C1 segment of cervical spinal cord (tissue), 14 donors: Measurements from ENCODE around the gene CXCL12.

Experiments
- DNase-seq, 14 donors: peaks; one replicate each; lab custom pipeline; 2025; lab: John Stamatoyannopoulos, UW

Gene CXCL12

GRCh38 chr10:44364566-44364965 lies 20.3 kb downstream of the CXCL12 start:
- no peak for DNase-seq

- no peak for DNase-seq
These were observed 21.2 kb downstream of the CXCL12 start for GRCh38 chr10:44363716-44364115.

- DNase-seq = no peak
These were observed 21.8 kb downstream of the CXCL12 start for GRCh38 chr10:44362866-44363711.

DNA sequence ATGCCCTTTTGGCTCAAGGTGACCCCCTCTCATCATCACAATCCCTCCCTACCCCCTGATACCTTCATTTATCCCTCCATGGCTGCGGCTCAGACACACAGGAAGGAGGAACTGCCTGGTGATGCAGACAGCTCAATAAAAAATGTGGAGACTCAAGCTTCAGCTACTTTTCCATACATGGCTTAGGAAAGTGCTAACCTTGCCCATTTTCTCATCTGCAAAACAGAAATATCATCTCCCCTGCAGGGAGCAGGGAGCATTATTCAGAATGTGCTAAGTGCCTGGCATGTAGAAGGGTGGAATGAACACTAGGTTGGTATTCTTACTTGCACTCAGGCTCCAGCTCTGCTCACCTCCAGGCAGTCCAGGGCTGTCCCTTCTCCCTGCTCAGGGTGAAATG lies 23.8 kb downstream of the CXCL12 start:
- no peak for DNase-seq

DNA sequence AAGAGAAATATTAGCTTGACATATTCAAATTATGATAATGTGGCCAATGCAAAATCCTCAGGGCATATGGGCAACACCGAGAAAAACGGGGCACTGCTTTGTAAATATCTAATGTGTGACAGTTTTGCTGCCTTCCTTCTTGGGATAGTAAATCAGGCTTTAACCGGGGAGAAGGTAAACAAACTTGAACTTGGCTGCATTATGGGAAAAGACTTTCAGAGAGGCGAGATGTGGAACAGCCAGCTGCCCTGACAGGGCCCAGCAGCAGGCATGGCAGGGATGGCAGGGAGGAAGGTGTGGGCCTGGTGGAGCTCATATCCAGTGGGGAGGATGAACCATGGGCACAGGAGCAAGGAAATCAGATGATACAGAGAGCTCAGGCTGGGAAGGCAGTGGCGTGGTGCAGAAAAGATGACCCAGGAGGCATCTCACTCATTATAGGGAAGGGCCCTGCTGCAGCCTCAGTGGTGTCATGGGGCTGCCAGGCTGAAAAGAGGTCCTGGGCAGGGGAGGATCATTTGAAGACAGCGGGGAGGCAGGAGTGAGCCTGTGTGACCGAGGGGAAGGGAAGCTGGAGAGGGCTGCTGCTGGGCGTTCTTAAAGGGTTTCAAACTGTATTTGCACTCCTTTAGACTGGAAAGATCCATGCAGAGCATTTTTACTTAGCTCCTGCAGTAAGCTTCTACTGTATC lies 26.7 kb downstream of the CXCL12 start:
- DNase-seq = no peak

DNA sequence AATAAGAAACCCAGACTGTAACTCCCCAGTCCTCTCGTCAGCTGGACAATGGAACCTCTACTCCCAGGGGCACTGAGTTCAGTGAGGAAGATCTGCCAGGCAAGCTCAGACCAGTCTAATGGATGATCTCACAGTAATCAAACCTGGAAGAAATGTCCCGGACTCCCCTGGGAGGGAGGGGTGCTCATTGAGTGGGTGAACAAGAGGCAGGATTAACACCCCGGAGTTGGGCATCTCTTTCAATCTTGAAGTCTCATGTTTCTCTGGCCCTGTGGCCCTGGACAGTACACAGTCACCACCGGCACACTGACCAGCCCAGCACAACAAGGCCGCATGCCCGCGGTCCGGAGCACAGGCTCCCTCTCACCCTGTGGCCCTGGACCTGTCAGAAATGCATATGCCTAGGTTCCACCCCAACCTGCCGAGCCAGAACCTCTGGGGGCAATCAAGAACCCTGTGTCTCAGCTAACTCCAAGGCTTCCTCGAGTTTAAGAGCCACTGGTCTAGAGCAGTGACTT lies 27.8 kb downstream of the CXCL12 start:
- DNase-seq = no peak

GRCh38 chr10:44356139-44357022 lies 28.5 kb downstream of the CXCL12 start:
- no peak for DNase-seq

GRCh38 chr10:44355630-44356029 lies 29.3 kb downstream of the CXCL12 start:
- DNase-seq = no peak

GRCh38 chr10:44354771-44355170 lies 30.1 kb downstream of the CXCL12 start:
- DNase-seq = no peak

DNA sequence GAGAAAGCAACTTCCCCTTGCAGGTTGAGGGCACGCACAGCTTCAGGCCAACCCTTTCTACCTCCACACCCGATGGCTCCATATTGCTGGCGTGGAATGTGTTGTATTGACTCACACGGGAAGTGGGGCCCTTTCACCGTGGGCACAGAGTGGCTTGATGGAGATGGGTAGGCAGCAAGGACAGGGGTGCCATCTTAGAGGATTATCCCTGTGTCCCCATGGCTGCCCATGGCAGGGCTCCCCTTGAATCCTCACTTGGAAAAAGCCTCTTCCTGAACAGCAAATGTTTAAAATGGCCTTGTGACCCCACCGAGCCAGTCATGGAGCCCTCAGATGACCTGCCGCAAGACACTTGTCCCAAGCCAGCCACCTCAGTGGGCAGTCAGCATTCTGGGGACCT lies 31.2 kb downstream of the CXCL12 start:
- no peak for DNase-seq

- DNase-seq = no peak
These were observed 31.8 kb downstream of the CXCL12 start for GRCh38 chr10:44353128-44353390.

DNA sequence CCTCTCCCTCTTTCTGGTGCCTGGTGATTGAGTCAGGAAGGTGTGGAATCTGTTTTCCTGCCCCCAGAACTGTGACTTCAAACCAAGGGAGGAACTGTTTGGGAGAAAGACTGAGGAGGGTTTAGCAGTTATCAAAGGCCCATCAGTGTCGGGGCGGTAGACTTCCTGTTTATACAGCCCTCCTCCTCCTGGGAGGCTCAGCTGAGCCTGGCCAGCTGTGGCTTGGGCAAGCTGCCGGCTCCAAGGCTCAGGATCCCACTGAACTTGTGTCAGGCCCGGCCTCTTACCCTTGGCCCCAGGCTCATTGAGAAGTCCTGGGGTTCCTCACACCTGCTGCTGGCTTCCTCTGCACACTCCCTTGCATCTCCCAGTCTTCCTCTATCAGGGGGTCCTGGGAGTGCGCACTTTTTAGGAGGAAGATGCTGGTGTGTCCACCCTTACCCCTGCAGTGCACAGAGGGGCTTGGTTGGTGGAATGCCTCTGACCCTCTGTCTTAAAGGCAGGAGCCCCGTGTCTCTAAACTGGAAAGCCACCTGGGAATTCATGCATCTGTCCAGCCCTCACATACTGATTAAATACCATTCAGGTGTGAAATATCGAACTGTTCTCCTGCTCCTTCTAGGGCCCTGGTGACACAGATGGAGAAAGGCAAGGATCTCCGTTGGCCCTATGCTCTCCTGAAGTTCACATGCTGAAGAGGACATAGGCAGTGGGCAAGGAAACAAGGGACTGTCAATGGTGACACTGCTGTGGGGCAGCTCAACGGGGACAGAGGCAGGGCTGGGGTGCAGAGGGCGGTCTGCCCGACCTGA lies 32.4 kb downstream of the CXCL12 start:
- DNase-seq = no peak

DNA sequence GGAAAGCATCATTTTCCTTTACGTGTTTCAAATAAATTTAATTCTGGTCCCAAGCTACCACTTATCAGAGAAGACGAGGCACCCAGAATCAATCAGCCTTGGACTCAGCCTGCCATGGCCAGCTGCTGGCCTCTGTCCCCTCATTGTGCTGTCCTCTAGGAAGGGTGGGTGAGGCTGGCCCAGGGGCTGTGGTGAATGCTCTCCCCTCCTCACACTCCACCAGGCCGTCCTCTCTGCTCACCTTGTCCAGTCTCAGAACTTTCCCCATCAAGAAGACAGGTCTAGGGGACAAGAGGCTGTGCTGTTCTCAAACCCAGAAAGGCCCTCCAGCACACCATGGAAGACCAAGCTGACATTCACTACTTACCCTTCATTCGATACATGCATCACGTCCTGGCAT lies 36.4 kb downstream of the CXCL12 start:
- no peak for DNase-seq

DNA sequence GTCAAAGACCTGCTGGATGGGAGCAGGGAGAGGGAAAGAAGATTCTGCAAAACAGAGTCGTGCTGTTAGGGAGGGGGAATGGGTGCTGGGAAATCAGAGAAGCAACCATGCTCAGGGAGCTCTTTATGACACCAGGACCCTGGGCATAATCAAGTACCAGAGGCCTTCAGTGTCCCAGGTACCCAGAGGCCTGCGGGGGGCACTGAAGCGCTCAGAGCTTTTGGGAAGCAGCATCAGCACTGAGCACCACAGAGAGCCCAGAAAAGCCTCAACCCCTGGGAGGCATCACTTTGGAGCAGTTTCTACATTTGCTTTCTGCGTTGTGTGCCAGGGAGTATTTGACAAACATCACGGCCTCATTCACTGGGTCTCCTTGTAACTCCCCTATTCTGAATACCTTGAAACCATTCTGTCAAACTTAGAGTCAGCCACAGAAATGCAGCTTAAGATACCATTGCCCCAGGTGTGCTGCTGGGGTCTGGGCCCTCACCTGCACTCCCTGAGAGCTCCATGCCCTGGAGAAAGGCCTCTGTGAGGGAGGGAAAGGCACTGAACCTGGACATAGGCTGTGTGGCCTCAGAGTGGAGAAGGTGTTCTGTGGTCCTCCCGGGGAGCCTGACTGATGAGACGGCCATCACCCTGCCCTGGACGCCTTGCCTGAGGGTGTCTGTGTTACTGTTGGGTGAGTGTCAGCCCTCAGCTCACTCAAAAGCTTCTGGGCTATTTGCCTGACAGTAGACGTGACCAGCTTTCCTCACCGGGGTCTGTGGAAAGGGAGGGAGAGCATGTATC lies 37.1 kb downstream of the CXCL12 start:
- no peak for DNase-seq

DNA sequence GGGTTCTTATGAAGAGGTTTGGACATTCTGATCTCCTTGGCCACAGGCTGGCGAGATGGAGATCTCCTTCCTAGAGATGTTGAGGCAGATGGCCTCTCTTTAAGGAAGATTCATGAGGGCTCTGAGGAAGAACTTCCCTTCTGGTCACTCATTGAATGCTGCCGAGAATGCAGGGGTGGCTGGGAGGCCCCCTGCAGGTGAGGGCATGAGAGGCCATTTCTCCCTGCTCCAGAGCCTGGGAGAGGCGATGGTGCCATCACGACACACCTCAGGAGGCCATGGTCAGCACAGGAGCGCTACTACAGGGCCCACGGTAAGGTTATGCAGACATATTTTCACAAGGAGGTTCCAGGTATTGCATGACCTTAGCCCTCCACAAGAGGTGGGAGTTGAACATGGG lies 40.2 kb downstream of the CXCL12 start:
- no peak for DNase-seq

DNA sequence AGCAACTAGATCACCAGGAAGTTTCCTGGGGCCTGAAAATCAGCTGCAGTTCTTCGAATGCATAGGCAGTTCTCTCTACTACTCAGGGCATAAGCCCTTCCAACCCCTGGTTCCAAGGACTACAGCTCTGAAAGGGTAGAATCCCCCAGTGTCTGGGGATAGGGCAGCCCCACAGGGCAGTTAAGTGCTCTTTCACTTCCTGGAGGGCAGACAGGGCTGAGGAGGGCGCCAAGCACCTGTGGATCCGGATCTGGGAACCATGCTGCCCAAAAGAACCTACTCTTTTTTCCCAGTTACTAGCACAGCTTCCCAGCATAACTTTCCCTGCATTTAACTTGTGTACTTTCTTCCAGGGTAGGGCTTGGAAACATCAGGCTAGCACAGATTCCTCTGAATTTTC lies 41.1 kb downstream of the CXCL12 start:
- DNase-seq = no peak

DNA sequence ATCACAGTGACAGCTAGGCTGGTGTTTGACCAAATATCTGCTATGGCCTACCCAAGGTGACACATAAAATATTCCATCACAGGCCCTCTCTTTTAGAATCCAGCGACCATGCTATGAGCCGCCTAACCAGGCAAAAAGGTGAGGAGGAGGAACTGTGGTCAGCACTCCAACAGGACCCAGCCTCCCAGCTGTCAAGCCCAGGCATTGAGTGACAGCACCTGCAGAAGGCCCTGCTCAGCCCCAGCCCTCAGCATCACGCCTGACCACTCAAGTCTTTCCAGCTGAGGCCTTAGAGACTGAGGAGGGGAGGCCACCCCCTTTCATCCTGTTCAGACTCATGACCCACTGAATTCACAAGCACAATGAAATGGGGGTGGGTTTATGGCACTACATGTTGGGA lies 43.0 kb downstream of the CXCL12 start:
- DNase-seq = no peak

DNA sequence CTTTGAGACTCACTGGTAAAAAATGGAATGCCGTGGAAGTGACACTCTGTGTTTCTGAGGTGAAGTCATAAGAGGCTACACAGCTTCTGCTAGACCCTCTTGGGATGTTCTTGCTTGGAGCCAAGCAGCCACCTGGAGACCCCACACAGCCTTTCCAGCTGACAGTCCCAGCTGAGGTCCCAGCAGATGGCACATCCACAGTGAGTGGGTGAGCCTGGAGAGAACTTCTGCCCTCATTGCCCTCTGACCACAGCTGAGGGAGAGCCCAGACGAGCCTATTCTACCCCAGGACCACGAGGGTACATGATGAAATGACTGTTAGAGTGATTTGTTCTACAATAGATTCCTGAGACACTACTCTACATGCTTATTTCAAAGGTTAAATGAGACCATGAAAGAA lies 44.3 kb downstream of the CXCL12 start:
- DNase-seq = no peak

GRCh38 chr10:44339218-44339617 lies 45.7 kb downstream of the CXCL12 start:
- no peak for DNase-seq

- DNase-seq = no peak
These were observed 47.8 kb downstream of the CXCL12 start for GRCh38 chr10:44337081-44337480.
